Sciatic nerve (tissue), 2 donors: ENCODE results near the gene MSI2. TPM values are rescaled to one million over a fixed set of nuclear protein-coding genes. Genes with fewer than 3 reads are reported as not detected.

ENCODE experiments used
- ATAC-seq: fragments of 200-7000 bp; cut with Tn5 transposase; one replicate; pipeline ENCODE4 v1.9.1; 2020; ENCODE audit warnings: mild to moderate bottlenecking, moderate library complexity
- DNase-seq: peaks from one replicate; pipeline ENCODE4 v3.0.0-alpha.2; 2020; ENCODE audit warnings: low spot score
- intact Hi-C: fragments of 100-400 bp; cut with DNase I; formaldehyde crosslinking; loops from one replicate; pipeline ENCODE4 v1.14.2; 2022
- total RNA-seq: library from RNA; stranded (reverse); fragmentation: NEBNext Ultra II Directional; extraction: Animal tissue kit (Norgen Biotek cat#: 25700); gene quantifications from one replicate; pipeline ENCODE4 v1.2.1, GENCODE V29; 2021
- donor health status: DM: no; HTN: no; CAD: no.
- donor health status: DM: no; HTN: no; CAD: no.

The MSI2 gene
- total RNA-seq, 1 donor from 2014 or later, result 25.2 TPM

GRCh38 chr17:57454729-57455062 lies 198.4 kb downstream of the MSI2 start:
- no peak for DNase-seq
- intact Hi-C loops, result no loop called here
- no peak for ATAC-seq

- ATAC-seq (peak; percentile 48), DNase-seq (no peak)
- intact Hi-C loops, result no loop called here
Observed at GRCh38 chr17:57455063-57455914, 199.0 kb downstream of the MSI2 start.

GRCh38 chr17:57456622-57457021 lies 200.3 kb downstream of the MSI2 start:
- DNase-seq (no peak), ATAC-seq (peak; percentile 78)
- intact Hi-C loops, result no loop called here

- DNase-seq (no peak), ATAC-seq (no peak)
Observed at GRCh38 chr17:57457188-57457587, 200.9 kb downstream of the MSI2 start.

GRCh38 chr17:57458718-57459285 lies 202.5 kb downstream of the MSI2 start:
- DNase-seq, result no peak
- intact Hi-C loops, result no loop called here
- ATAC-seq, result no peak

More at GRCh38 chr17:57457188-57457587, 200.9 kb downstream of the MSI2 start:
- intact Hi-C loops, result no loop called here

GRCh38 chr17:57459286-57459915 lies 203.1 kb downstream of the MSI2 start:
- intact Hi-C loops, result no loop called here
- DNase-seq (no peak), ATAC-seq (no peak)

- DNase-seq (no peak), ATAC-seq (no peak)
- intact Hi-C loops, result no loop called here
Observed at GRCh38 chr17:57461082-57461481, 204.8 kb downstream of the MSI2 start.

GRCh38 chr17:57462007-57462579 lies 205.8 kb downstream of the MSI2 start:
- ATAC-seq (no peak), DNase-seq (no peak)
- intact Hi-C loops, result no loop called here

- DNase-seq, result no peak
- intact Hi-C loops, result no loop called here
- no peak for ATAC-seq
Observed at GRCh38 chr17:57463103-57463885, 207.0 kb downstream of the MSI2 start.

GRCh38 chr17:57464191-57464864 lies 208.0 kb downstream of the MSI2 start:
- no peak for ATAC-seq
- intact Hi-C loops, result no loop called here
- DNase-seq, result no peak

GRCh38 chr17:57465610-57466009 lies 209.3 kb downstream of the MSI2 start:
- ATAC-seq (no peak), DNase-seq (no peak)
- intact Hi-C loops, result no loop called here

GRCh38 chr17:57466017-57466471 lies 209.7 kb downstream of the MSI2 start:
- no peak for DNase-seq
- ATAC-seq, result no peak
- intact Hi-C loops, result no loop called here

GRCh38 chr17:57466521-57466920 lies 210.2 kb downstream of the MSI2 start:
- ATAC-seq (no peak), DNase-seq (no peak)
- intact Hi-C loops, result no loop called here

- ATAC-seq, result no peak
- intact Hi-C loops, result no loop called here
- no peak for DNase-seq
Observed at GRCh38 chr17:57467226-57467625, 210.9 kb downstream of the MSI2 start.

GRCh38 chr17:57467801-57468200 lies 211.5 kb downstream of the MSI2 start:
- intact Hi-C loops, result no loop called here
- DNase-seq (no peak), ATAC-seq (no peak)

- intact Hi-C loops, result no loop called here
- DNase-seq (no peak), ATAC-seq (no peak)
Observed at GRCh38 chr17:57468932-57469775, 212.8 kb downstream of the MSI2 start.

- no peak for DNase-seq
- no peak for ATAC-seq
- intact Hi-C loops, result no loop called here
Observed at GRCh38 chr17:57470906-57471305, 214.6 kb downstream of the MSI2 start.

- ATAC-seq, result no peak
- intact Hi-C loops, result no loop called here
- no peak for DNase-seq
Observed at GRCh38 chr17:57471868-57472368, 215.6 kb downstream of the MSI2 start.
